Uterus (tissue), 2 donors: ENCODE results near the gene BTBD10.

Source experiments
- POLR2A ChIP-seq, 2 donors: fragments of 450-650 bp; IDR thresholded peaks; one replicate each; pipeline ENCODE4 v1.6.1; 2016; ENCODE audit warnings: antibody characterized with exemption in 2 of 2, mild to moderate bottlenecking in 1 of 2, moderate library complexity in 1 of 2
- TF ChIP-seq, protein P1 (sequence below), 4 experiments: fragments of 200-600 bp in 2 of 4; fragments of 450-650 bp in 2 of 4; sonication (generic) in 2 of 4; IDR thresholded peaks; one replicate each; pipeline ENCODE4 v1.5.1; 2016 to 2019; ENCODE audit warnings: antibody characterized with exemption in 4 of 4, mild to moderate bottlenecking in 2 of 4, moderate library complexity in 1 of 4

DNA sequence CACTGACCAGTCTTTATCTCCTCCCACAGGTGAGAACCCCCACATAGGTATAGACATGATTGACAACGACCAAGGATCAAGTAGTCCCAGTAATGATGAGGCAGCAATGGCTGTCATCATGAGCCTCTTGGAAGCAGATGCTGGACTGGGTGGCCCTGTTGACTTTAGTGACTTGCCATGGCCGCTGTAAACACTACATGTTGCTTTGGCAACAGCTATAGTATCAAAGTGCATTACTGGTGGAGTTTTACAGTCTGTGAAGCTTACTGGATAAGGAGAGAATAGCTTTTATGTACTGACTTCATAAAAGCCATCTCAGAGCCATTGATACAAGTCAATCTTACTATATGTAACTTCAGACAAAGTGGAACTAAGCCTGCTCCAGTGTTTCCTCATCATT, 76.5 kb downstream of the BTBD10 start:
- TF ChIP-seq, protein P1, sequence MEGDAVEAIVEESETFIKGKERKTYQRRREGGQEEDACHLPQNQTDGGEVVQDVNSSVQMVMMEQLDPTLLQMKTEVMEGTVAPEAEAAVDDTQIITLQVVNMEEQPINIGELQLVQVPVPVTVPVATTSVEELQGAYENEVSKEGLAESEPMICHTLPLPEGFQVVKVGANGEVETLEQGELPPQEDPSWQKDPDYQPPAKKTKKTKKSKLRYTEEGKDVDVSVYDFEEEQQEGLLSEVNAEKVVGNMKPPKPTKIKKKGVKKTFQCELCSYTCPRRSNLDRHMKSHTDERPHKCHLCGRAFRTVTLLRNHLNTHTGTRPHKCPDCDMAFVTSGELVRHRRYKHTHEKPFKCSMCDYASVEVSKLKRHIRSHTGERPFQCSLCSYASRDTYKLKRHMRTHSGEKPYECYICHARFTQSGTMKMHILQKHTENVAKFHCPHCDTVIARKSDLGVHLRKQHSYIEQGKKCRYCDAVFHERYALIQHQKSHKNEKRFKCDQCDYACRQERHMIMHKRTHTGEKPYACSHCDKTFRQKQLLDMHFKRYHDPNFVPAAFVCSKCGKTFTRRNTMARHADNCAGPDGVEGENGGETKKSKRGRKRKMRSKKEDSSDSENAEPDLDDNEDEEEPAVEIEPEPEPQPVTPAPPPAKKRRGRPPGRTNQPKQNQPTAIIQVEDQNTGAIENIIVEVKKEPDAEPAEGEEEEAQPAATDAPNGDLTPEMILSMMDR (IDR thresholded peaks at IDR 0.05): no peak
- TF ChIP-seq POLR2A (IDR thresholded peaks at IDR 0.05): no peak
